Heart right ventricle (tissue), 16 donors: Measurements from ENCODE around the gene MAGI2. TPM values are rescaled to one million over a fixed set of nuclear protein-coding genes. Genes with fewer than 3 reads are reported as not detected.

Experiments used
- ATAC-seq, 8 donors: fragments of 200-7000 bp; cut with Tn5 transposase; one replicate each; pipeline ENCODE4 v1.9.1; 2020; ENCODE audit warnings: mild to moderate bottlenecking in 8 of 8, moderate library complexity in 8 of 8, moderate number of reproducible peaks in 1 of 8
- DNase-seq, 2 donors: peaks; one replicate each; pipeline ENCODE4 v3.0.0-alpha.2; 2020
- H3K27ac ChIP-seq, 10 donors: fragments of 200-600 bp; sonication (generic) in 2 of 10; one replicate each; pipeline versions ENCODE4 v1.5.0 to v1.8.0; 2020 to 2022; ENCODE audit warnings: mild to moderate bottlenecking in 3 of 10
- H3K27me3 ChIP-seq, 7 donors: fragments of 200-600 bp; one replicate each; pipeline ENCODE4 v1.8.0; 2021 to 2022; ENCODE audit warnings: mild to moderate bottlenecking in 2 of 7
- H3K36me3 ChIP-seq, 9 donors: fragments of 200-600 bp; sonication (generic) in 1 of 9; one replicate each; pipeline versions ENCODE4 v1.5.0 to v1.8.0; 2020 to 2022; ENCODE audit warnings: mild to moderate bottlenecking in 2 of 9
- H3K4me1 ChIP-seq, 9 donors: fragments of 200-600 bp; sonication (generic) in 1 of 9; one replicate each; pipeline versions ENCODE4 v1.5.0 to v1.8.0; 2020 to 2022; ENCODE audit warnings: mild to moderate bottlenecking in 4 of 9
- H3K4me3 ChIP-seq, 10 donors: fragments of 200-600 bp; sonication (generic) in 2 of 10; one replicate each; pipeline versions ENCODE4 v1.5.0 to v1.8.0; 2020 to 2022; ENCODE audit warnings: mild to moderate bottlenecking in 7 of 10, moderate library complexity in 2 of 10
- H3K9me3 ChIP-seq, 11 donors: fragments of 200-600 bp in 10 of 11; sonication (generic) in 2 of 11; one replicate each; pipeline versions ENCODE4 v1.5.0 to v1.8.0; 2013 to 2022; ENCODE audit warnings: mild to moderate bottlenecking in 2 of 11, control low read depth in 1 of 11, moderate library complexity in 1 of 11
- WGBS, 2 donors: extraction: QIAGEN DNeasy Blood & Tissue Kit; methylation state at CpG; one replicate each; pipeline ENCODE4 v1.1.7; 2013; ENCODE audit warnings: inconsistent platforms in 1 of 2; 5-methylcytosine and 5-hydroxymethylcytosine counted together
- intact Hi-C, 10 donors: fragments of 100-400 bp; cut with DNase I; formaldehyde crosslinking; loops; one replicate each; pipeline versions ENCODE4 v1.11.1 to v1.14.2; 2022
- polyA plus RNA-seq, 2 donors: library from polyadenylated mRNA; stranded (reverse); fragments of 200-250 nt; gene quantifications; one replicate each; pipeline ENCODE4 v1.2.3, GENCODE V29; 2013
- total RNA-seq, 10 donors: library from RNA; stranded (reverse); fragmentation: NEBNext Ultra II Directional in 3 of 10; extraction: Animal tissue kit (Norgen Biotek cat#: 25700) in 3 of 10; gene quantifications; one replicate each; pipeline versions ENCODE4 v1.2.1 to v1.2.4, GENCODE V29; 2021 to 2023
- TF ChIP-seq, protein P1 (sequence below), 9 donors: fragments of 200-600 bp; sonication (generic) in 2 of 9; IDR thresholded peaks; one replicate each; pipeline versions ENCODE4 v1.5.0 to v1.8.0; 2021 to 2022; ENCODE audit warnings: antibody characterized with exemption in 9 of 9, mild to moderate bottlenecking in 5 of 9, moderate library complexity in 1 of 9
- donor health status: Arrhythmogenic right ventricular cardiomyopathy.
- donor health status: ischemic (EF 13 %, LVEDD 7.1; RV severe dilation, severe dysfunction).
- donor health status: healthy with polysubstance abuse.
- donor health status: DM: no; HTN: yes; CAD: no.
- donor health status: DM: no; HTN: no; CAD: no.
- donor health status: ischemic (EF 25% LVEDD 6.9; RV normal size, moderate dysfunction).
- donor health status: ischemic (EF 25% LVEDD 5.7; RV mildly dilated, moderate dysfunction).
- donor health status: healthy.
- donor health status: DM: yes; HTN: yes; CAD: no.
- donor health status: Ischemic cardiomyopathy.
- donor health status: ischemic (EF 35%, LVEDD 5.7; RV mildly dilated, moderate dysfunction).
- donor health status: nonischemic (EF 11% LVEDD 7.7; RV severe dilation, severe dysfunction).
- donor health status: DM: yes; HTN: yes; CAD: no.
- donor health status: PGD.
- donor health status: ischemic (EF 29% LVEDD 5.4; RV normal size, mild dysfunction).
- donor health status: nonischemic (EF 23%, LVEDD 6.1; RV moderate dilation, normal function).

Gene MAGI2
- total and polyA plus RNA-seq, 12 donors, result 0.83 to 6.0 (median 4.1) TPM

DNA sequence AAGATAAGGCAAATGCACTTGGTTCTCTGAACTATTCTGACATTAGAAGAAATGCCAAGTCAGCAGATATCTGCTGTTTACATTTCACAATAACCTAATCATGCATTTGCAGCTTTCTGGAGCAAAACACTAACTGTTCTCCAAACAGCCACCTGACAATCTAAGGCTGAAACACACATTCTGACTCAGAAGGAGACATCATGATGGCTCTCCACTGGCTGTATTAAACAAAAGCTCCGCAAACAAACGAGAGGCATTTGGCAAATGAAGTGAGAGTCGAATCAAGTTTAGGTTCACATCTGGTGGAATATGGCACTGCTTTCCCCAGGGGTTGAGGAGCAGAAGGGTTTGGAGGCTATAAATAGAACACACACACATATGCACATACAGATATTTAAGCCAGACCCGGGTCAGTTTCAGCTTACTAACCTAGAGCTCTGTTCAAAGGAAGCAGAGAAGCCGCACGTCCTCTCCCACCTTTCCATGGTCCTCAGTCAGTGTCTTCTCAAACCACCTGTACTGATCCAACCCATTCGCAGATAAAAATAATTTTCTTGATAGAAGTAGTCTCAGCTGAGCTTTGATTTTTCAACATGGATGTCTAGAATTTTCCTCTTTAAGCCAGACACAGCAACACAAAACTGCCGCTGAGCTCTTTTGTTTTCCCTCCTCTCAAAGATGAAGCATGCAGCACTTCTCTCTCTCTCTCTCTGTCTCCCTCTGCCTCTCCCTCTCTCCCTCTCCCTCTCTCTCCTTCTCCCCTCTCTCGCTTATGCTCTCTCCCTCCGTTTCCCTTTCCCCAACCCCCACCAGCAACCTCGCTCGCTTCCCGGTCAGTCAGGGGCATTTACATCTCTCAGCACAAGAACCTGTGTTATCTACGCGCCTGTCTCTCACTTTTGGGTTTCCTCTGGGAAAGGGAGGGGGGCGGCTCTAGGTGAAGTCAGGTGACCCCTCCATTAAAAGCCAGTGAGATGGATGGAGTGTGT lies 682.8 kb downstream of the MAGI2 start:
- TF ChIP-seq, protein P1, sequence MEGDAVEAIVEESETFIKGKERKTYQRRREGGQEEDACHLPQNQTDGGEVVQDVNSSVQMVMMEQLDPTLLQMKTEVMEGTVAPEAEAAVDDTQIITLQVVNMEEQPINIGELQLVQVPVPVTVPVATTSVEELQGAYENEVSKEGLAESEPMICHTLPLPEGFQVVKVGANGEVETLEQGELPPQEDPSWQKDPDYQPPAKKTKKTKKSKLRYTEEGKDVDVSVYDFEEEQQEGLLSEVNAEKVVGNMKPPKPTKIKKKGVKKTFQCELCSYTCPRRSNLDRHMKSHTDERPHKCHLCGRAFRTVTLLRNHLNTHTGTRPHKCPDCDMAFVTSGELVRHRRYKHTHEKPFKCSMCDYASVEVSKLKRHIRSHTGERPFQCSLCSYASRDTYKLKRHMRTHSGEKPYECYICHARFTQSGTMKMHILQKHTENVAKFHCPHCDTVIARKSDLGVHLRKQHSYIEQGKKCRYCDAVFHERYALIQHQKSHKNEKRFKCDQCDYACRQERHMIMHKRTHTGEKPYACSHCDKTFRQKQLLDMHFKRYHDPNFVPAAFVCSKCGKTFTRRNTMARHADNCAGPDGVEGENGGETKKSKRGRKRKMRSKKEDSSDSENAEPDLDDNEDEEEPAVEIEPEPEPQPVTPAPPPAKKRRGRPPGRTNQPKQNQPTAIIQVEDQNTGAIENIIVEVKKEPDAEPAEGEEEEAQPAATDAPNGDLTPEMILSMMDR (IDR thresholded peaks at IDR 0.05), result no peak
- peak overlapping the region in 9 of 10 donors; percentile 11 to 47 (median 37) for H3K4me3 ChIP-seq
- no peaks in the 10 kb centered on the region for H3K27me3 ChIP-seq
- H3K9me3 ChIP-seq, result no peaks in the 10 kb centered on the region
- H3K36me3 ChIP-seq, result no peaks in the 10 kb centered on the region
- WGBS, 2 donors, result 3 to 5% methylated on average over 16 of the region's 16 CpGs
- ATAC-seq (peak in 6 of 8 donors; percentile 16 to 52 (median 48)), DNase-seq (no peak)
- peaks cover 0 to 26% (median 8%) of the 10 kb centered on the region in 9 donors for H3K4me1 ChIP-seq
- intact Hi-C loops, result no loop called here
- no peak overlapping the region for H3K27ac ChIP-seq

DNA sequence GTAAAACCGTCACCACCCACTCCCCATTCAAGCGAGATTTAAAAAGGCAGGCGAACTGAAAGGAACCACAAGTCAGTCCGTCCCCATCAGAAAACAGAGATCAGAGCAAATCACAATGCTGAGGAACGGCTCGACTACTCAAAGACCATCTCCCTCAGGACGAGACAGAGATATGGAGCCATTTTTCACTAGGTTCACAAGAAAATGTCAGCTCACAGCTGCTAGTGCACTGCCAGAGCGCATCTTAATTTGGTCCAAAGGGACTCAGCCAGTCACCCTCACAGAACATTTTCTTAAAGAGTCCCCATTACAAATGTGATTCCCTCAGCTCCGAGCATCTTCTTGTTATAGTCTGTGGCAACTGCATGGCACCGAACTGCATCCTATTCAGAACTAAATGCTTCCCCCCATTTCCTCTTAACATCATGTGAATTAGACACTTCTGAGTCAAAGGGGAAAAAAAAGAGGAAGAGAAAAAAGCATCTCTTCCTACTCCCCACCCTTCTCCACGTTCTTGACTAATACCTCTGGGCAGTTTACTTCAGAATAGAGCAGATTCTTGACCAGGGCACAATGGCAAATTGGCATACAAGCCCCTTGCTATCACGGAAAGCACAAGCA lies 683.9 kb downstream of the MAGI2 start:
- TF ChIP-seq, protein P1 (IDR thresholded peaks at IDR 0.05), result no peak
- no peak for DNase-seq
- Histone ChIP-seq H3K36me3 (no peaks in the 10 kb centered on the region), H3K27ac (no peak overlapping the region), H3K9me3 (no peaks in the 10 kb centered on the region), H3K4me3 (peak overlapping the region in 9 of 10 donors; percentile 7 to 48 (median 43)), H3K4me1 (peaks cover 0 to 26% (median 8%) of the 10 kb centered on the region in 9 donors), H3K27me3 (no peaks in the 10 kb centered on the region)
- intact Hi-C loops, result no loop called here
- WGBS, 2 donors, result 2 to 3% methylated on average over 12 of the region's 12 CpGs
- peak in 2 of 8 donors; percentile 14 to 32 for ATAC-seq

DNA sequence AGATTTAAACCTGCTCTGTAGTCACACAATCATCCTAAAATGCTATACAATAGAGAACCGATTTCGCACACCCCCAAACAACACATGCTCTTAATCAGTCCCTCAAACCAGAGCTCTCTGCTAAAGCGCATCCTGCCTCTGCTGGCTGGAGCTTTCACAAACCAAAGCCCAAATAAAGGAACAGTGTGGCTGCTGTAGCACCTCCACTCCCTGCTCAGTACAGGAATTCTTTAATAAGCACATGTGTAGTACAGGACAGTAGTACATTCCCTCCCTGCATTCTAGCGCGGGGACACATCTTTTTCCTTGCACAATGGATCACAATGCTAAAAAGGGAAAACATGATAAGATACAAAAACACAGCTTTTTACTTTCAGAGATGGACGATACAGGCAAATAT lies 684.6 kb downstream of the MAGI2 start:
- DNase-seq (no peak), ATAC-seq (peak in 6 of 8 donors; percentile 34 to 85 (median 63))
- 8 to 14% methylated on average over 6 of the region's 6 CpGs for WGBS, 2 donors
- Histone ChIP-seq H3K9me3 (no peaks in the 10 kb centered on the region), H3K4me3 (peak overlapping the region in 9 of 10 donors; percentile 7 to 48 (median 43)), H3K27ac (no peak overlapping the region), H3K27me3 (no peaks in the 10 kb centered on the region), H3K4me1 (peaks cover 0 to 26% (median 8%) of the 10 kb centered on the region in 9 donors), H3K36me3 (no peaks in the 10 kb centered on the region)
- intact Hi-C loops, result no loop called here
- TF ChIP-seq, protein P1 (IDR thresholded peaks at IDR 0.05), result no peak

DNA sequence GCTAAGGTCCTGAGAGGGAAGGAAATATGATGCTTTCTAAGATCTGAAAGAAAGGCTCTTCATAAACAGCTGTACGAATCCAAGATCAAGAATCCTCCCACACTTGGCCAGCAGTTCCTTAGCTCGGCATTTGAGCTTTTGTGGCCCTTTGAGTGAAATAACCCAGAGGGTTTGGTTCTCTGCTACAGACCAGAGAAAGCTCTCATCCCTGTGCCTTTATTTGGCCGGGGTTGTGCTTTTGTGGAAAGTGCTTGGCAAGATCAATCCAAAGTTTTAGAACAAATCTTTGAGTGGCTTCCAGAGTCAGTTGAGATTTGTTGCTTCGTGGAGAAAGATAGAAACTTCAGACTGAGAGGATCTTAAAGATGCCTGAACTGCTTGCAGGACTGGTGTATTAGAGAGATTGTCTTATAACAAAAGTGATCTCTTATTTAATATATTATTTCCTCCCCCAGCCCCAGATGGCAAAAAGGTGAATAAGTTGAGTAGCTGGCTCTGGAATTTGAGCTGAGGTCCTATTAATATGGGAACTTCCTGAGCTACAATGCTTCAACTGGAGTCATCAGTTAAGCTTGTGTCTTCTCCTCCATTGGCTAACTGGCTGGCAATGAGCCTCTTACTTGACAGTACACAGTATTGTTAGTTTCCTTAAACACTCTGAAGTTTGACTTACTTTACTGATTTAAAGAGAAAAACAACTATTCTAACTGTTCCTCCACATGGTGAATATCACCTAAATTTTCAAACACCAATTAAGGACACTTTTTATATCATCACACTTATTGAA lies 687.3 kb downstream of the MAGI2 start:
- Histone ChIP-seq H3K27ac (no peak overlapping the region), H3K9me3 (no peaks in the 10 kb centered on the region), H3K4me1 (peaks cover 0 to 25% (median 8%) of the 10 kb centered on the region in 9 donors), H3K27me3 (no peaks in the 10 kb centered on the region), H3K36me3 (no peaks in the 10 kb centered on the region), H3K4me3 (no peak overlapping the region)
- DNase-seq, result no peak
- ATAC-seq, result no peak
- intact Hi-C loops, result no loop called here
- TF ChIP-seq, protein P1 (IDR thresholded peaks at IDR 0.05), result no peak
- 52 to 63% methylated on average over 4 of the region's 4 CpGs for WGBS, 2 donors
